Measurements from ENCODE around the gene CDC73. TPM values are rescaled to one million over a fixed set of nuclear protein-coding genes. Genes with fewer than 3 reads are reported as not detected.
"Not testable (repeated sequence)": the region's sequence is repeated elsewhere in the genome, so short reads cannot be mapped to it uniquely, and the experiment has no call there.

CDC73 gene
- total and polyA plus RNA-seq, 3 donors from 2014 or later, result 31.4 to 47.1 (median 39.6) TPM

- Histone ChIP-seq H3K36me3 (ENCODE audit: low read depth, missing control alignments) (no peaks in the 10 kb centered on the region), H3K27me3 (no peaks in the 10 kb centered on the region), H3K4me1 (no peaks in the 10 kb centered on the region), H3K4me3 (no peak overlapping the region), H3K9me3 (no peaks in the 10 kb centered on the region), H3K27ac (no peak overlapping the region)
- WGBS, 2 donors, result 69 to 70% methylated on average over 4 of the region's 4 CpGs
- DNase-seq, result no peak
- TF ChIP-seq POLR2A (IDR thresholded peaks at IDR 0.05) (no peak), CTCF (IDR thresholded peaks at IDR 0.05) (no peak)
- intact Hi-C loops (cut with DNase I; ENCODE audit: low total_unique reads), result no loop called here
These were observed 142.7 kb downstream of the CDC73 start for GRCh38 chr1:193264313-193265065.

- Histone ChIP-seq H3K4me1 (no peaks in the 10 kb centered on the region), H3K36me3 (ENCODE audit: low read depth, missing control alignments) (no peaks in the 10 kb centered on the region), H3K9me3 (no peaks in the 10 kb centered on the region), H3K27me3 (no peaks in the 10 kb centered on the region), H3K4me3 (no peak overlapping the region), H3K27ac (no peak overlapping the region)
- no peak for TF ChIP-seq POLR2A (IDR thresholded peaks at IDR 0.05)
- no peak for TF ChIP-seq CTCF (IDR thresholded peaks at IDR 0.05)
- DNase-seq, result no peak
- 91 to 100% methylated on average over 1 of the region's 1 CpG for WGBS, 2 donors
- intact Hi-C loops (cut with DNase I; ENCODE audit: low total_unique reads), result no loop called here
These were observed 143.9 kb downstream of the CDC73 start for GRCh38 chr1:193265716-193266115.

GRCh38 chr1:193266794-193267193 is 145.0 kb downstream of the CDC73 start:
- intact Hi-C loops (cut with DNase I; ENCODE audit: low total_unique reads); DNase-seq; H3K9me3 ChIP-seq; H3K27me3 ChIP-seq; H3K36me3 ChIP-seq (ENCODE audit: low read depth, missing control alignments); H3K4me1 ChIP-seq; H3K27ac ChIP-seq; H3K4me3 ChIP-seq: not testable (repeated sequence)
- 96 to 97% methylated on average over 7 of the region's 7 CpGs for WGBS, 2 donors

GRCh38 chr1:193270996-193271395 is 149.2 kb downstream of the CDC73 start:
- Histone ChIP-seq H3K27ac (no peak overlapping the region), H3K4me1 (no peaks in the 10 kb centered on the region), H3K4me3 (no peak overlapping the region), H3K9me3 (no peaks in the 10 kb centered on the region), H3K27me3 (no peaks in the 10 kb centered on the region), H3K36me3 (ENCODE audit: low read depth, missing control alignments) (no peaks in the 10 kb centered on the region)
- intact Hi-C loops (cut with DNase I; ENCODE audit: low total_unique reads), result no loop called here
- TF ChIP-seq POLR2A (IDR thresholded peaks at IDR 0.05), result no peak
- TF ChIP-seq CTCF (IDR thresholded peaks at IDR 0.05), result no peak
- WGBS, 2 donors, result 93 to 98% methylated on average over 2 of the region's 2 CpGs
- DNase-seq, result no peak

- no peak overlapping the region for H3K4me3 ChIP-seq
- H3K4me1 ChIP-seq, result no peaks in the 10 kb centered on the region
- H3K27me3 ChIP-seq, result no peaks in the 10 kb centered on the region
- 96% methylated on average over 5 of the region's 5 CpGs for WGBS, 2 donors
- TF ChIP-seq POLR2A (IDR thresholded peaks at IDR 0.05), result no peak
- TF ChIP-seq CTCF (IDR thresholded peaks at IDR 0.05), result no peak
- H3K9me3 ChIP-seq, result no peaks in the 10 kb centered on the region
- no peaks in the 10 kb centered on the region for H3K36me3 ChIP-seq (ENCODE audit: low read depth, missing control alignments)
- DNase-seq, result no peak
- intact Hi-C loops (cut with DNase I; ENCODE audit: low total_unique reads), result no loop called here
- no peak overlapping the region for H3K27ac ChIP-seq
These were observed 153.9 kb downstream of the CDC73 start for GRCh38 chr1:193275773-193276172.

Data from testis (tissue), 3 donors.